Natural killer cell treated with Interleukin-12 subunit alpha and Interleukin-12 subunit beta and Interleukin-15 and Interleukin-18, amount 100 ng/mL, for 72 hours (primary cell): ENCODE data around the gene RAD50. TPM values are rescaled to one million over a fixed set of nuclear protein-coding genes. Genes with fewer than 3 reads are reported as not detected.
"Not testable (repeated sequence)": the region's sequence is repeated elsewhere in the genome, so short reads cannot be mapped to it uniquely, and the experiment has no call there.

ENCODE experiments used
- ATAC-seq, 2 donors: fragments of 150-1000 bp; cut with Tn5 transposase in 1 of 2; sonication (Bioruptor Pico), chemical (Tn5 transposase) in 1 of 2; 2 replicates each; pipeline ENCODE4 v1.10.0; 2021
- DNase-seq: peaks from one replicate; pipeline ENCODE4 v3.0.0; 2022; ENCODE audit warnings: low spot score
- H3K27ac Mint-ChIP-seq, 2 donors: 1 replicate in 1 of 2; 2 replicates in 1 of 2; pipeline ENCODE4 v1.8.0; 2022; ENCODE audit warnings: mixed read lengths in 2 of 2, mild to moderate bottlenecking in 1 of 2, moderate library complexity in 1 of 2
- H3K27me3 Mint-ChIP-seq, 2 donors: 1 replicate in 1 of 2; 2 replicates in 1 of 2; pipeline ENCODE4 v1.8.0; 2022; ENCODE audit warnings: mixed read lengths in 2 of 2
- H3K36me3 Mint-ChIP-seq: one replicate; pipeline ENCODE4 v1.8.0; 2022; ENCODE audit warnings: mixed read lengths
- H3K4me1 Mint-ChIP-seq, 2 donors: 1 replicate in 1 of 2; 2 replicates in 1 of 2; pipeline ENCODE4 v1.8.0; 2022; ENCODE audit warnings: low read depth in 2 of 2, mixed read lengths in 2 of 2, mild to moderate bottlenecking in 1 of 2
- H3K4me3 Mint-ChIP-seq: one replicate; pipeline ENCODE4 v1.8.0; 2022; ENCODE audit warnings: mixed read lengths
- H3K9me3 Mint-ChIP-seq: 2 replicates; pipeline ENCODE4 v1.8.0; 2022; ENCODE audit warnings: mixed read lengths
- total RNA-seq, 2 donors: library from RNA; stranded (reverse); gene quantifications; one replicate each; pipeline ENCODE4 v1.2.3, GENCODE V29; 2022

RAD50 gene
- total RNA-seq, 2 donors from 2014 or later, result 24.9 to 41.8 TPM

DNA sequence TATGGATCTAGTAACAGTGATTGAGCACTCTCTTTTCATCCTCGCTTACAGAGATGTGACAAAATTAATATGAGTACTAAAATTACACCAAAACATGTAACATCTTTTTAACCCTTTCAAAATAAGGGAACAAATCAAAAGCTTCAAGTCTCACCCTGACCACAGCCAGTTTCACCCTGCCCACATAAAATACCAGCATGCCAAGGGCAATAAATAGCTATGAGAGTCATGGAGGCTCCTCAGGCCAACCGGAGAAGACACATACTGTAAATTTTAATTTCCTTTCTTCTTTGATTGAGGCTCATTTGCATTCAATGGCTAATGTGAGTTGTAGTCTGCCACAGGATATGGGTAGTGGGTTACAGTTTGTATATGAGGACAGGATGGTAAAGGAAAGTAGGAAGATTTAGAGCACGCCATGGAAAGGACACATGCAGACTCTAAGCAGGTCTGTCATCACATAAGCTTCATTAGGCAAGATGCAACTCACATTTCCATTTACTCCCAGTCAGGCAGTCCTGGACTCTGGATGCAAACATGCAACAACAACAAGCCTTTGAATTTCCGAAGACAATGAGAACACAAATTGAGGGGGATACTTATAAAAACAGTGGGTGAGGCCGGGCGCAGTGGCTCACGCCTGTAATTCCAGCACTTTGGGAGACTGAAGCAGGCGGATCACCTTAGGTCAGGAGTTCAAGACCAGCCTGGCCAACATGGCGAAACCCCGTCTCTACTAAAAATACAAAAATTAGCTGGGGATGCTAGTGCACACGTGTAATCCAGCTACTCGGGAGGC lies 128.3 kb downstream of the RAD50 start:
- H3K4me1 Mint-ChIP-seq, result peaks cover 29 to 37% of the 10 kb centered on the region in 2 donors
- peaks cover 0 to 6% of the 10 kb centered on the region in 2 donors for H3K27me3 Mint-ChIP-seq
- ATAC-seq (peak in 1 of 2 donors; percentile 53), DNase-seq (no peak)
- peak overlapping the region in 1 of 2 donors; percentile 16 for H3K27ac Mint-ChIP-seq
- no peaks in the 10 kb centered on the region for H3K36me3 Mint-ChIP-seq
- no peaks in the 10 kb centered on the region for H3K9me3 Mint-ChIP-seq
- peak overlapping the region; percentile 8 for H3K4me3 Mint-ChIP-seq

DNA sequence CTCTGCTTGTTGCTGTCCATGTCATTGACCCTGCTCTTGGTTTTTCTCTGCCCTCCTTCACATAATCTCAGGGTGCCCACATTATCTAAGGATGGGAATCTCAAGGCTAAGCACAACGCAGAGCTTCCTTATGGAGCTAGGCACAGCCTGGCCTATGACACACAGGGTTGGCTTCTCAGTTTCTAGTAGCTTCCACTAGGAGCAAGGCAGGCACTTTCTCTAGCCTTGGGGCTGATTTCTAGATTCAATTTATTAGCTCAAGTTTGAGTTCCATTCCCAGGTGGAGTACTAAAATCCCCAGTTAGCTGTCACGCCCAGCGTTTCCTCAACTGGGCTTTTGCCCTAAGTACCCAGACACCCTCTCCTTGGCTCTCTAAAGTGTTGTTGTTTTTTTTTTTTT lies 129.4 kb downstream of the RAD50 start:
- DNase-seq, result no peak
- Mint-ChIP-seq H3K9me3 (no peaks in the 10 kb centered on the region), H3K4me3 (no peak overlapping the region), H3K4me1 (peaks cover 26 to 32% of the 10 kb centered on the region in 2 donors), H3K27me3 (peaks cover 0 to 6% of the 10 kb centered on the region in 2 donors), H3K36me3 (no peaks in the 10 kb centered on the region), H3K27ac (no peak overlapping the region)
- no peak for ATAC-seq

- H3K36me3 Mint-ChIP-seq, result no peaks in the 10 kb centered on the region
- H3K27me3 Mint-ChIP-seq, result peaks cover 0 to 6% of the 10 kb centered on the region in 2 donors
- H3K4me1 Mint-ChIP-seq, result peaks cover 32 to 39% of the 10 kb centered on the region in 2 donors
- DNase-seq, result no peak
- peak overlapping the region; percentile 51 for H3K4me3 Mint-ChIP-seq
- peak; percentile 65 to 74 for ATAC-seq
- no peaks in the 10 kb centered on the region for H3K9me3 Mint-ChIP-seq
- H3K27ac Mint-ChIP-seq, result peak overlapping the region; percentile 76 to 89
These were observed 131.2 kb downstream of the RAD50 start for GRCh38 chr5:132687995-132688394.

DNA sequence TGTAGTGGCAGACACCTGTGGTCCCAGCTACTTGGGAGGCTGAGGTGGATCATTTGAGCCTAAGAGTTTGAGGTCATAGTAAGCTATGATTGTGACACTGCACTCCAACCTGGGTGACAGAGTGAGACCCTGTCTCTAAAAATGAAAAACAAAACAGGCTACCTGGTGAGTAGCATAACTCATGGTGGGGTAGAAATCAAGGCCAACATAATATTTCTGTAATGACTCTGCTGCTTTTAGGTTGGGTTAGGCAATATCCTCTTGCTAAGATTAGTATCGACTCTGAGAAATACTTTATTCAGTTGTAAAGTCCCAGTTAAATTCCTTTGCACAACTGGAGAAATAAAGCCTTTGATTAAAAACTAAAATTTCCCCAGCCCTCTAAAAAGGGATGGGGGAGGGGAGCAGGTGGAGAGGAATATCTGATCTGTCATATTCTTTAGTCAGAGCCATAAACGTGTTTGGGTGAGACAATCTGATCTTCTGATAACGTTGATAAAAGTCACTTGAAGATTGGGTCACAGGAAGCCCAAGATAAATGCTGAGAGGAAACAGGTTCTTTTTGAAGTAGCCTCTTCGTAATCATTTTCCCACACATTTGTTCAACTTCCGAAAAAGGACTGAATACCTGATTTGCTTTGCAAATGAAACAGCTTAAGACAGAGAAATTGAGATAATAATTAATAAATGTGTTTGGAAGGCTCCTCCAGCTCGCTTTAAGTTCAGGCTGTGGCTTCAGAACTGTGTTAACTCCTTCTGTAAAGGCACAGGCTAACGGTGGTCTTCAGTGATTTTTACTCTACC lies 132.0 kb downstream of the RAD50 start:
- H3K27ac Mint-ChIP-seq, result peak overlapping the region; percentile 76 to 89
- no peaks in the 10 kb centered on the region for H3K36me3 Mint-ChIP-seq
- H3K4me1 Mint-ChIP-seq, result peaks cover 32 to 39% of the 10 kb centered on the region in 2 donors
- H3K4me3 Mint-ChIP-seq, result peak overlapping the region; percentile 51
- ATAC-seq, result peak; percentile 75
- no peaks in the 10 kb centered on the region for H3K9me3 Mint-ChIP-seq
- H3K27me3 Mint-ChIP-seq, result peaks cover 0 to 6% of the 10 kb centered on the region in 2 donors
- no peak for DNase-seq

DNA sequence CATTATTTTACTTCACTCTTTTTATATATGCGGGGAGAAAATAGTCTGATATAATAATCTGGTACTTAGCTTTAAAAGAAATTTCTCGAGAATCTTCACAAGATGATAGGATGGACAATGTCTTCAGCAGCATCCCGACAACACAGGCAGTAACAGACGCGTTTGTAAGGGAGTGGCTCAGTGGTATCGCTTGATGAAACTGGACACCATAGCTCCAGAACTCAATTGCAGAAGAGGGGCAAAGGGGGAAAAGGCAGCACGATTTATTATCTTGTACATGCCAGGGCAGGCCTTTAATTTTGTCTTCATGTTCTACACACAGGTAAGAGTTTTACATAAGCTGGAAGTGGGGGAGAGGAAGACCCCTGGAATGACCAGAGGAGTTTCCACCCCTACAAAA lies 132.7 kb downstream of the RAD50 start:
- H3K27me3 Mint-ChIP-seq, result peaks cover 0 to 6% of the 10 kb centered on the region in 2 donors
- H3K36me3 Mint-ChIP-seq, result no peaks in the 10 kb centered on the region
- ATAC-seq (no peak), DNase-seq (no peak)
- H3K9me3 Mint-ChIP-seq, result no peaks in the 10 kb centered on the region
- H3K4me1 Mint-ChIP-seq, result peaks cover 32 to 39% of the 10 kb centered on the region in 2 donors
- peak overlapping the region; percentile 76 to 89 for H3K27ac Mint-ChIP-seq
- peak overlapping the region; percentile 51 for H3K4me3 Mint-ChIP-seq

DNA sequence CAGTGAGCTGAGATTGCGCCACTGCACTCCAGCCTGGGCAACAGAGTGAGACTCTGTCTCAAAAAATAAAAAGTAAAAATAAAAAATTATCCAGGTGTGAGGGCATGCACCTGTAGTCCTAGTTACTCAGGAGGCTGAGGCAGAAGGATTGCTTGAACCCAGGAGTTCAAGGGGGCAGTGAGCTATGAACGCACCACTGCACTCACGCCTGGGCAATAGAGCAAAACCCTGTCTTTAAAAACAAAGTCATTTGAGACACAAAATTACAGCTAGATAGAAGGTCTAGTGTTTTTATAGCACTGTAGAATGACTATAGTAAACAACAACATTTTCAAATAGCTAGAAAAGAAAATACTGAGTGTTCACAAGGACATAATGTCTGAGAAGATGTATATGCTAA lies 133.4 kb downstream of the RAD50 start:
- no peak for DNase-seq
- H3K36me3 Mint-ChIP-seq, result no peaks in the 10 kb centered on the region
- H3K27me3 Mint-ChIP-seq, result peaks cover 0 to 6% of the 10 kb centered on the region in 2 donors
- no peak for ATAC-seq
- no peak overlapping the region for H3K27ac Mint-ChIP-seq
- no peak overlapping the region for H3K4me3 Mint-ChIP-seq
- peaks cover 28 to 34% of the 10 kb centered on the region in 2 donors for H3K4me1 Mint-ChIP-seq
- H3K9me3 Mint-ChIP-seq, result no peaks in the 10 kb centered on the region

DNA sequence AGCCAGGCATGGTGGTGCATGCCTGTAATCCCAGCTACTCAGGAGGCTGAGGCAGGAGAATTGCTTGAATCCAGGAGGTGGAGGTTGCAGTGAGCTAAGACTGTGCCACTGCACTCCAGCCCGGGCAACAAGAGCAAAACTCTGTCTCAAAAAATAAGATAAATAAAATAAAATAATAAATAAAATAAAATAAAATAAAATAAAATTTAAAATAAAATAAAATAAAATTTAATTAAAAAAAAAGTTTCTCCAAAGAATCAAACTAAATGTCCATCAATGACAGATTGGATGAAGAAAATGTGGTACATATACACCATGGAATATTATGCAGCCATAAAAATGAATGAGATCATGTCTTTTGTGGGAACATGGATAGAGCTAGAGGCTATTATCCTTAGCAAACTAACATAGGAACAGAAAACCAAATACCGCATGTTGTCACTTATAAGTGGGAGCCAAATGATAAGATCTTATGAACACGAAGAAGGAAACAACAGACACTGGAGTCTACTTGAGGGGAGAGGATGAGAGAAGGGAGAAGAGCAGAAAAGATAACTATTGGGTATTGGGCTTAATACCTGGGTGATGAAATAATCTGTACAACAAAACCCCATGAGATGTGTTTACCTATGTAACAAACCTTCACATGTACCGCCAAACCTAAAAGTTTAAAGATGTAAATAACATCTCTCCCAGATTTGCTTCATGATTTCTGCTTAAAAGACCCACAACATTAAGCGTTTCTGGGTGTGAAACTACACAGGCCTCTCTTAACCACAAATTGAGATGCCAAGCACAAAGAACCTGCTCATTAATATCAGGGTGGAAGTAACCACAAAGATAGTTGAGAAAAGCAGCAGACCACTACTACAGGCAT lies 135.2 kb downstream of the RAD50 start:
- ATAC-seq, DNase-seq, H3K9me3 Mint-ChIP-seq, H3K36me3 Mint-ChIP-seq, H3K27me3 Mint-ChIP-seq: not testable (repeated sequence)
- H3K4me1 Mint-ChIP-seq, result peaks cover 23 to 29% of the 10 kb centered on the region in 2 donors
- H3K27ac Mint-ChIP-seq, result peak overlapping the region in 1 of 2 donors; percentile 13
- H3K4me3 Mint-ChIP-seq, result peak overlapping the region; percentile 19

DNA sequence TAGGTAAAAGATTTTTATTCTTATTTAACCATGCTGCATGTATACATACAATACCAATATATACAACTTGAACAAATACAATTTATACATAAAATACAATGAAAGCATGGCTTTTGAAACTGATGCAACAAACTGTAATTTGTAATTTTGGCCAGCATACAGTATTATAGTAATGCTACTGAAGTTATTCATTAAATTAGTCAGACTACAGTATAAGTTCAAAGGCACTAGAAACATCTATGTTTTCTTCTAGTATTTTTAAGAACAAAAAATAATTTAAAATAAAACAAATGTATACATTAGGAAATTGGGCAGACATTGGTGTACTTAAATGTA lies 135.8 kb downstream of the RAD50 start:
- H3K4me1 Mint-ChIP-seq, result peaks cover 22 to 27% of the 10 kb centered on the region in 2 donors
- H3K27me3 Mint-ChIP-seq, result peaks cover 0 to 3% of the 10 kb centered on the region in 2 donors
- H3K27ac Mint-ChIP-seq, result peak overlapping the region in 1 of 2 donors; percentile 13
- DNase-seq (no peak), ATAC-seq (no peak)
- no peaks in the 10 kb centered on the region for H3K9me3 Mint-ChIP-seq
- no peak overlapping the region for H3K4me3 Mint-ChIP-seq
- no peaks in the 10 kb centered on the region for H3K36me3 Mint-ChIP-seq

Other genes with a start within 250 kb of the RAD50 start
- gene SLC22A5, start 187.3 kb upstream of the RAD50 start, total RNA-seq, result 1 to 10 TPM; 3.5 to 6.4 TPM
- gene IRF1, start 66.2 kb upstream of the RAD50 start, total RNA-seq, result 100 to 1,000 TPM; 351 to 512 TPM
- gene IL5, start 13.5 kb upstream of the RAD50 start, total RNA-seq, result 1 to 10 TPM; 7.2 to 9.5 TPM
- 10 to 100 TPM in 1 of 2 donors, 1 to 10 TPM in 1; 8.4 to 19.6 TPM for gene IL13, start 101.2 kb downstream of the RAD50 start, total RNA-seq
- 1 to 10 TPM in 1 of 2 donors, not detected in 1; 2.6 TPM for gene IL4, start 117.0 kb downstream of the RAD50 start, total RNA-seq
- gene KIF3A, start 180.6 kb downstream of the RAD50 start, total RNA-seq, result 10 to 100 TPM; 17.4 to 34.5 TPM
- 1 to 10 TPM; 1.1 to 3.9 TPM for gene CCNI2, start 190.4 kb downstream of the RAD50 start, total RNA-seq
- 10 to 100 TPM; 16.2 to 30.4 TPM for gene SEPTIN8, start 220.3 kb downstream of the RAD50 start, total RNA-seq